Osteoblast (primary cell): Measurements from ENCODE around the gene ATXN7L1. TPM values are rescaled to one million over a fixed set of nuclear protein-coding genes. Genes with fewer than 3 reads are reported as not detected.

Experiments
- DNase-seq: peaks from one replicate; pipeline ENCODE4 v3.0.0; 2011; ENCODE audit warnings: low spot score, mixed read lengths; ENCODE audit not compliant: insufficient read length; ENCODE audit errors: missing footprints
- H2AFZ ChIP-seq: 2 replicates; pipeline ENCODE4 v1.6.0; 2011; ENCODE audit warnings: mild to moderate bottlenecking, low read length
- H3K27ac ChIP-seq: 2 replicates; pipeline ENCODE4 v1.5.1; 2011; ENCODE audit warnings: mild to moderate bottlenecking, low read depth, low read length, moderate library complexity
- H3K27me3 ChIP-seq: 2 replicates; pipeline ENCODE4 v1.6.0; 2012; ENCODE audit warnings: mild to moderate bottlenecking, control low read depth, inconsistent platforms, low read length, moderate library complexity; ENCODE audit not compliant: insufficient read depth
- H3K36me3 ChIP-seq: 2 replicates; pipeline ENCODE4 v1.5.1; 2011; ENCODE audit warnings: mild to moderate bottlenecking, low read length, control low read depth, moderate library complexity; ENCODE audit not compliant: insufficient read depth
- H3K4me1 ChIP-seq: 2 replicates; pipeline ENCODE4 v1.5.1; 2011; ENCODE audit warnings: mild to moderate bottlenecking, low read length, control low read depth, moderate library complexity; ENCODE audit not compliant: insufficient read depth
- H3K4me2 ChIP-seq: 2 replicates; pipeline ENCODE4 v1.6.0; 2011; ENCODE audit warnings: mild to moderate bottlenecking, low read length; ENCODE audit not compliant: insufficient read depth
- H3K4me3 ChIP-seq: fragments of 200-600 bp; sonication (generic); 3 replicates; pipeline ENCODE4 v1.5.1; 2012; ENCODE audit warnings: mild to moderate bottlenecking, low read length, inconsistent platforms; ENCODE audit not compliant: insufficient read depth
- H3K79me2 ChIP-seq: 2 replicates; pipeline ENCODE4 v1.6.0; 2012; ENCODE audit warnings: mild to moderate bottlenecking, low read length, control low read depth, inconsistent platforms; ENCODE audit not compliant: insufficient read depth
- H3K9me3 ChIP-seq: 2 replicates; pipeline ENCODE4 v1.5.1; 2011; ENCODE audit warnings: low read depth, low read length, control low read depth
- H4K20me1 ChIP-seq: 2 replicates; pipeline ENCODE4 v1.6.0; 2012; ENCODE audit warnings: mild to moderate bottlenecking, low read length, control low read depth; ENCODE audit not compliant: insufficient read depth
- CTCF ChIP-seq: IDR thresholded peaks from 2 replicates; pipeline ENCODE4 v1.5.1; 2011; ENCODE audit warnings: mild to moderate bottlenecking, low read depth, low read length, moderate library complexity; ENCODE audit errors: extremely low read depth
- total RNA-seq: library from RNA; depleted of rRNA; stranded (reverse); fragments of >200 nt; gene quantifications from 2 replicates; pipeline ENCODE4 v1.2.3, GENCODE V29; 2012

The ATXN7L1 gene
- total RNA-seq, 1 donor = 9.0 TPM

- DNase-seq = no peak
- TF ChIP-seq CTCF = no peak
- Histone ChIP-seq H3K4me3 (no peak overlapping the region), H3K4me1 (no peaks in the 10 kb centered on the region), H3K79me2 (no peaks in the 10 kb centered on the region), H3K27me3 (no peaks in the 10 kb centered on the region), H2AFZ (no peak overlapping the region), H3K27ac (no peak overlapping the region), H4K20me1 (no peaks in the 10 kb centered on the region), H3K9me3 (no peaks in the 10 kb centered on the region), H3K36me3 (peaks cover 15% of the 10 kb centered on the region), H3K4me2 (no peak overlapping the region)
These were observed 304.5 kb downstream of the ATXN7L1 start for GRCh38 chr7:105571891-105572290.

- no peaks in the 10 kb centered on the region for H3K9me3 ChIP-seq
- no peaks in the 10 kb centered on the region for H3K4me1 ChIP-seq
- H3K79me2 ChIP-seq = no peaks in the 10 kb centered on the region
- no peaks in the 10 kb centered on the region for H3K27me3 ChIP-seq
- H3K4me3 ChIP-seq = no peak overlapping the region
- H3K27ac ChIP-seq = no peak overlapping the region
- H4K20me1 ChIP-seq = no peaks in the 10 kb centered on the region
- H3K4me2 ChIP-seq = no peak overlapping the region
- no peak for DNase-seq
- TF ChIP-seq CTCF = no peak
- peaks cover 50% of the 10 kb centered on the region for H3K36me3 ChIP-seq
- H2AFZ ChIP-seq = no peak overlapping the region
These were observed 308.6 kb downstream of the ATXN7L1 start for GRCh38 chr7:105567821-105568220.

- no peaks in the 10 kb centered on the region for H3K79me2 ChIP-seq
- H3K9me3 ChIP-seq = no peaks in the 10 kb centered on the region
- H3K36me3 ChIP-seq = peaks cover 53% of the 10 kb centered on the region
- no peaks in the 10 kb centered on the region for H3K27me3 ChIP-seq
- DNase-seq = no peak
- H3K27ac ChIP-seq = no peak overlapping the region
- H2AFZ ChIP-seq = no peak overlapping the region
- H3K4me1 ChIP-seq = no peaks in the 10 kb centered on the region
- no peak for TF ChIP-seq CTCF
- H3K4me3 ChIP-seq = no peak overlapping the region
- H3K4me2 ChIP-seq = no peak overlapping the region
- H4K20me1 ChIP-seq = no peaks in the 10 kb centered on the region
These were observed 309.4 kb downstream of the ATXN7L1 start for GRCh38 chr7:105567024-105567423.

- no peak for TF ChIP-seq CTCF
- no peaks in the 10 kb centered on the region for H4K20me1 ChIP-seq
- no peak overlapping the region for H3K27ac ChIP-seq
- H3K9me3 ChIP-seq = no peaks in the 10 kb centered on the region
- H3K4me2 ChIP-seq = no peak overlapping the region
- DNase-seq = no peak
- no peaks in the 10 kb centered on the region for H3K4me1 ChIP-seq
- H3K4me3 ChIP-seq = no peak overlapping the region
- H3K79me2 ChIP-seq = no peaks in the 10 kb centered on the region
- H3K36me3 ChIP-seq = peaks cover 64% of the 10 kb centered on the region
- H3K27me3 ChIP-seq = no peaks in the 10 kb centered on the region
- H2AFZ ChIP-seq = no peak overlapping the region
These were observed 311.2 kb downstream of the ATXN7L1 start for GRCh38 chr7:105565190-105565589.
